HG02852 (cell line): ENCODE results near the gene RFX6.
A peak's percentile ranks its signal among the peaks of the same experiment; 100 is the strongest.
"Not testable (repeated sequence)": the region's sequence is repeated elsewhere in the genome, so short reads cannot be mapped to it uniquely, and the experiment has no call there.

Experiments
- ATAC-seq: cut with Tn5 transposase; IDR thresholded peaks from one replicate; pipeline ENCODE4 v1.9.1; 2021; ENCODE audit warnings: mild to moderate bottlenecking, moderate library complexity; ENCODE audit not compliant: unreplicated experiment

RFX6 gene

GRCh38 chr6:116876635-116877611, at the start of gene RFX6:
TSS of gene RFX6 (plus strand) at chr6:116877242. CDS start at chr6:116877276, 34 bp downstream.
- ATAC-seq = no peak

- no peak for ATAC-seq
Observed at GRCh38 chr6:116827561-116828240, 49.3 kb upstream of the RFX6 start.

GRCh38 chr6:116828983-116829382, 48.1 kb upstream of the RFX6 start, which contains the start of gene GPRC6A:
TSS of gene GPRC6A (minus strand) at chr6:116829083. CDS start at chr6:116829013, 70 bp downstream.
- no peak for ATAC-seq

GRCh38 chr6:116834526-116834925, 42.5 kb upstream of the RFX6 start:
- ATAC-seq = not testable (repeated sequence)

- ATAC-seq = no peak
Observed at GRCh38 chr6:116836606-116837342, 40.3 kb upstream of the RFX6 start.

GRCh38 chr6:116840091-116840490, 37.0 kb upstream of the RFX6 start:
- no peak for ATAC-seq

- no peak for ATAC-seq
Observed at GRCh38 chr6:116842459-116842858, 34.6 kb upstream of the RFX6 start.

- peak; percentile 47 for ATAC-seq
Observed at GRCh38 chr6:116847227-116847626, 29.8 kb upstream of the RFX6 start.

GRCh38 chr6:116858060-116858459, 19.0 kb upstream of the RFX6 start:
- no peak for ATAC-seq

GRCh38 chr6:116859264-116859663, 17.8 kb upstream of the RFX6 start:
- ATAC-seq = no peak

GRCh38 chr6:116866281-116866871, 10.7 kb upstream of the RFX6 start:
- peak; percentile 64 for ATAC-seq

GRCh38 chr6:116872771-116873170, 4.3 kb upstream of the RFX6 start:
- ATAC-seq = no peak

GRCh38 chr6:116876107-116876506, 935 bp upstream of the RFX6 start:
- no peak for ATAC-seq

- no peak for ATAC-seq
Observed at GRCh38 chr6:116877743-116878142, 701 bp downstream of the RFX6 start.

GRCh38 chr6:116881236-116881635, 4.2 kb downstream of the RFX6 start:
- ATAC-seq = no peak

GRCh38 chr6:116883005-116883404, 6.0 kb downstream of the RFX6 start:
- no peak for ATAC-seq

GRCh38 chr6:116884530-116884929, 7.5 kb downstream of the RFX6 start:
- no peak for ATAC-seq

- no peak for ATAC-seq
Observed at GRCh38 chr6:116887168-116887567, 10.1 kb downstream of the RFX6 start.

GRCh38 chr6:116887894-116888293, 10.9 kb downstream of the RFX6 start:
- ATAC-seq = no peak

GRCh38 chr6:116888732-116889360, 11.8 kb downstream of the RFX6 start:
- ATAC-seq = no peak
